Activated T-helper 9 cell treated with anti-CD3 and anti-CD28 coated beads, Interleukin-2, amount 50 U/mL, for 16 hours (primary cell): ENCODE data around the gene GPX7.
"Not testable (repeated sequence)": the region's sequence is repeated elsewhere in the genome, so short reads cannot be mapped to it uniquely, and the experiment has no call there.

ENCODE experiments used
- DNase-seq: peaks from one replicate; pipeline ENCODE4 v3.0.0-alpha.2; 2020; ENCODE audit warnings: low read depth

Gene GPX7

DNA sequence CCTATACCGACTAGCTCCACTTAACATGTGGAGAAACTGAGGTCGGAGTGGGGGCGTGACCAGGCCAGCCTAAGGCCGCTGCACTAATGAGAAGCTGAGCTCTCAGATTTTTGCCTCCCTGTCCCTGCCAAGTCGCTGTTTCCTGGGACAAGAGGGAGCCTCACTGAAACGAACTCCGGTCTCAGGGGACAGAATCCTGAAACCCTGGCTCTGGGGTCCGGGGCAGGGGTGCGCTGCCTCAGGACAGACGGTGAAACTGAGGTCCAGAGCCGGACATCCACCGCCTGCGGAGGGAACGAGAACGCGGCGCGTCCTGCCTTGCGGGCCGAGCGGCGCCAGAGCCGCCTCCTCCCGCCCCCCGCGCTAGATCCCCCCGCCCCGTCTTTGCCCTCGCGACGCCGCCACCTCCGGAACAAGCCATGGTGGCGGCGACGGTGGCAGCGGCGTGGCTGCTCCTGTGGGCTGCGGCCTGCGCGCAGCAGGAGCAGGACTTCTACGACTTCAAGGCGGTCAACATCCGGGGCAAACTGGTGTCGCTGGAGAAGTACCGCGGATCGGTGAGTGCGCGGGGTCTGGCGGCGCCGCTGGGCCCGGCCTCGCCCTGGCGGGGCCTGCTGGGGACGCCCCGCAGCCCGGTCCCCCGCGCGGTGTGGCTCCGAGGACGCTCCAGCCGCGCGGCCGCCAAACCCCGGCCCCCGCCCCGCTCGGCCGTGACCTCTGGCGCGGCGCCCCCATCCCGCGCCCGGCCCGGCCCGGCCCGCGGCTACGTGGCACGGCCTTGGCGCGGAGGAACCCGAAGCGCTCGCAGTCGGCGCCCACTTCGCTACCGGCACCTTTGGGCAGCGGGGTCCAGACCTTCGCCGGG lies at the start of gene GPX7:
TSS of gene GPX7 (plus strand) at position 381 of the 865 bp plus-strand sequence. CDS start at position 420, 39 bp downstream.
- DNase-seq = peak; percentile 40

DNA sequence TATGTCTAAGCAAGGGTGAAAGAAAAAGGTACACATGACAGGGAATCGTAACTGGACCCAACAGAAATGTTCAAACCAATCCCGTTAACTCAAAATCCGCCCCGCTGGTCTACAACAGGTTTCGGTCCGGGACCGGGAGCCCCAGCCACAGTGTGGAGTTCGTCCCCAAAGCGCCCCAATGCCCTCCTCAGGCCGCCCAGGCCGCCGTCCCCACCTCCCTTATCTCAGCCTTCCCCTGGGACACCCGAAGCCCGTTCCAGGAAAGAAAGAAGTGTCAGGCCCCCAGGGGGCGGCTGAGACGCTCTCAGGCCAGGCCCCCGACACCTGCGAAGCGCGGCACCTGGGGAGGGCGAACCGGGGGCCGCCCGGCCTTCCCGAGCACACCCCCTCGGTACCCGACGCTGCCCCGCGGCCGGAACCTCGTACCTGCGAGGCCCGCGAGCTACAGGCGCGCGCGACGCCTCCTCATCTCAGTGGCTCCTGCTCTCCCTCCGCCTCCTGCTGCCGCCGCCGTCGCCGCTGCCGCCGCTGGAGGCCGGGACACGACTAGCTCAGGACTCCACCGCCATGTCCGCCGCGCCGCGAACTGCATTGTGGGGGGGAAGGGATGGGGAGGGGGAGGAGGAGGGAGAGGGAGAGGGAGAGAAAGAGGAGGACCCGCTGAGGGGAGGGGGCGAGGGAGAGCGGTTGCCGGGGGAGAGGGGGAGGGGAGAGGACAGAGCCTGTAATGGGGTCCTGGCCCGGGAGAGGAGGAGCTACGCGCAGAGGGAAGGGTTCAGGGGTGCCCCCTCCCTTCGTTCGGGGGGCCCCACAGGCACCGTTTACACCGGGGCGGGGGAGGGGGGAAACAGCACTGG lies 49.4 kb upstream of the GPX7 start, which contains the start of gene TUT4:
TSS of gene TUT4 (minus strand) at position 588 of the 857 bp plus-strand sequence. CDS start 26,812 bp downstream, outside the sequence.
- DNase-seq = peak; percentile 68

DNA sequence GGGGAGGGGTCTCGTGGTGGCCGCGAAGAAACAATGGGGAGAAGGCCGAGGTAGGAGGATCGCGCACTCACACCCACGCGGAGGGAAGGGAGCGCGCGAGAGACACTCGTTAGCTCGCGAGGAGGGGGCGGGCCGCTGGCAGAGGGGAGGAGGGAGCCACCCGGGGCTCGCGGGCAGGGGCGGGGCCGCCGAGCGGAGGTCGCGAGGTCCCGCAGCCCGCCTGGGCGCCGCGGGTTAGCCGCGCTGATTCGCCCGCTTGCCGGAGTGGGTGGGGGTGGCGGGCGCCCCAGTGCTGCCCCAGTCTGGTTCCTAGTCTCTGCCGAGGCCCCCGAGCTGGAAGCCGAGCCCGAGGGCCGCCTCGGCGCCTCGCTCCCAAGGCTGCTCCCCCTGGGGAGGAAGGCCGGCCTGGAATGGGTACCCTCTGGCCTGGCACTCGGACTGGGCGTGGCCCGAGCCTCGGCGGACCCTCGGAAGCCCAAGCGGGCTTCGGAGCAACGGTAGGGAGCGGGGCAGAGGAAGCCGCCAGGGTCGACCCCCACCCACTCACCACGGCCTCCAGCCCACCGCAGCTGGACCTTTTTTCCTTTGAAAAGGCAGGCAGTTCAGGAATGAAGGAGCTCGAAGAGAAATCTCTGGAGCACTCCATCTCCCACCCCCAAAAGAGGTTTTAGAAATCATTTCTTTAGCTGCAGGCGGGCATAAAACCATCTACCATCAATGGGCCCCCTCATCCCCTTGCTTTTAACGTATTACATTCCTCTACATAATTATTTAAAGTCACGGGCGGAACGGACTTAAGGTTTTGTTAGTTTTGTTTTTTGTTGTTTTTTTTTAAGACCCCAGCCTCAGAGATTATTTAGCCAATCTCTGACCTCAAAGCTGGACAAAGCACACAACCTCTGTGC lies 48.6 kb upstream of the GPX7 start:
- DNase-seq = peak; percentile 85

DNA sequence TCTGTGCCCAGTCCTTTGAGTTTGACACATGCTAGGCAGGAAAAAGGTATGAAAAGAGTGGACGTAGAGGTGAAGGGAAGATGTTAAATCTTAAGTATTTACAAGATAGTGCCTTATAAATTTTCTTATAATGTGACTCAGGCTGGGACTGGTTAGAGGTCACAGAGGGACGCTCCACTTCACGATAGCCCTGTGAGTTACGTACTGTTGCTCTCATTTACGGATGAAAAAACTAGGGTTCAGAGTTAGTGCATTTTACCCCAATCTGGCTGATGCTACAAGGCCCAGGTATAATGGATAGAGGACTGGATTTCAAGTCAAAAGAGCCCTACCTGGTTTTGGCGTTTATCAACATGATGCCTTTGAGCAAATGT lies 47.9 kb upstream of the GPX7 start:
- DNase-seq = no peak

DNA sequence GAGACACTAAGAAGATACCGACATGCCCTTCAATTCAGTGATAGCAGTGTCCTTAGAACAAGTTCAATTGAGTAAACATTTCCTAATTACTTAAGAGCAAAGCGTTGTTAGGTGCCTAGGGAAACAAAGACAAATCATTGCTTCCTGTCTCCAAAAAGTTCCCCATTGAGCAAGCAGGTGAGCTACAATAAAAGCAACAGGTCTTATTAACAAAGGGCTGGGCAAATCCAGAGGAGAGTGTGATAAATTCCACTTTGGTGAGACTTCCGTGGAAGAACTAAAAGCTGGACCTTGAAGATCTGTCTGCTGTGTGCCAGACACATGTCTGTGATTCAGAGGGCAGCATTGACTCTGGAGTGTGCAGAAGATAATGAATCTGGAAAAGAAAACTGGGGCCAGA lies 47.4 kb upstream of the GPX7 start:
- no peak for DNase-seq

DNA sequence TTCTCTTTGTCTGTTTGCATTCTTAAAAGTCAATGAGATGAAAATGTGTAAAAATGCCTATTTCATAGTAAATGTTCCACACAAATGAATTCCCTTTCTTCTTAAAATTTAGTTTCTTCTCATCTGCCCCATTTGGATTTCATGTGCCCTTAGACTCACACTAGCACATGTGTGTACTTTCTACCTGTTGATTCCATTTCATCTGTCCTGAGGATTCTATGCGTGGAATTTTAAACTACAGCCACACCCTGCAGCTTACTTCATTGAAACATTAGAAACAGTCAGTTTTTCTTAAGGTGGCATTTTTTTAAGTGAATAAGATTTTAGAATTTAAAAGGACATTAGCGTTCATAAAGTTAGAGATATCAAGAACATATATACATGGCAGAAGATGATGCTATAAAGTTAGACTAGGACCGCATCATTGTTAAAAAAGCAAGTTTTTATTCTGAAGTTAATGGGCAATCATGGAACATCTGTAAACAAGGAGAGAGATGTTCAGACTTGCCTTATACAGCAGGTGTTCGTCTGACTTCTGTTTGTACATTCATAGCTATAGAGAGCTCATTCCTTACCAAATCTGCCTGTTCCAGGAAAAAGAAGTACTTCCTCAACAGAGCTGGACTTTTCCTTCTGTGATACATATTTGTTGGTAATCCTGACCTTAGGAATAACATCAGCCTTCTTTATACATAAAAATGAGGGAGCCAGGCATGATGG lies 45.4 kb upstream of the GPX7 start:
- no peak for DNase-seq

DNA sequence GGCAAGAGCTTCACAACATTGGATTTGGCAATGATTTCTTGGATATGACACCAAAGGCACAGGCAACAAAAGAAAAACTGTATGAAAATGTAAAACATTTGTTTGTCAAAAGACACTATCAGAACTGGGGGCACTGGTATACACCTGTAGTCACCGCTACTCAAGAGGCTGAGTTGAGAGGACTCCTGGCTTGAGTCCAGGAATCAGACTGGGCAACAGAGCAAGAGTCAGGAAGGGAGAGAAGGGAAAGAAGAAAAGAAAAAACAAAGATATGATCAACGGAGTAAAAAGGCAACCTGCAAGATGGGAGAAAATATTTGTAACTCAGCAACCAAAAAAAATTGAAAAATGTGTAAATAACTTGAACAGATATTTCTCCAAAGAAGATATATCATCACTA lies 43.2 kb upstream of the GPX7 start:
- no peak for DNase-seq

DNA sequence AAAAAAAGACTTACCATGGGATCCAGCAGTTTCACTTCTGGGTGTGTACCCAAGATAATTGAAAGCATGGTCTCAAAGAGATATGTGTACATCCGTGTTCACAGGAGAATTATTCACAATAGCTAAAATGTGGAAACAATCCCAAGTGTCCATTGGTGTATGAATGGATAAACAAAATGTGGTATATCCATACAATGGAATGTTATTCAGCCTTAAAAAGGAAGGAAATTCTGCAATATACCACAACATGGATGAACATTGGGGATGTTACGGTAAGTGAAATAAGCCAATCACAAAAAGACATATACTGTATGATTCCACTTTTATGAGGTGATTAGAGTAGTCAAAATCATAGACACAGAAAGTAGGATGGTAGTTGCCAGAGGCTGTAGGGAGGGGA lies 42.3 kb upstream of the GPX7 start:
- DNase-seq = no peak

DNA sequence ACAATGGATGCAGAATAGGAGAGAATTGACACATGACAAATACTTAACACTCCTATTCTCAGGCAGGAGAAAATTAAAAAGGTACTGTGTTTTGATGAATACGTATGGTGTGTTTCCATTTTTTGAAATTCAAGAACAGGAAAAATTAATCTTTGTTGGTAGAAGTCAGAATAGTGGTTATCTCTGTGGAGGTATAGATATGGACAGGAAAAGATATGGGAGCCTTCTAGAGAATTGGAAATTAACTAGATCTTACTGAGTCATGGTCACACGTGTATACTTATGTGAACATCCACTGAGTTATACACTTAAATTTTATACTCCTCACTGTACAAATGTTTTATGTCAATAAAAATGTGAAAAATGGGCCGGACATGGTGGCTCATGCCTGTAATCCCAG lies 39.4 kb upstream of the GPX7 start:
- no peak for DNase-seq

DNA sequence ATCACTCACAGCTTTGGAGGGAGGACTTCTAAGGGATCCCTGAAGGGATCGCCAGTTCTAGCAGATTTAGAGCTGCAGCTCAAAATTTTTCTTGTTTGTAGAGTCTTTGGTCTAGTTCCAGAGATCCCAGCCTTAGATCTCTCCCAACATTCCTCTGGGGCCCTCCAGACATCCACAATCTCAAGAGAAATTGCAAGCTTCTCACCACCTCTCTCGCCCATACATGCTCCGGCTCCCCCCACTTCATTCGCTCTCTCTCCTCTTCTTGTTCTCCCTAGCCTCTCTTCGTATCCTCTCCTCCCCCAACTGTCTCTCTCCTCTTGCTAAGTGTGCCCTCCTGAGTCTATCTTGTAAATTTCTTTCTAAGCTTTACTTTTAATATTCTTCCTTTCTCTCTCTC lies 34.2 kb upstream of the GPX7 start:
- DNase-seq = no peak

DNA sequence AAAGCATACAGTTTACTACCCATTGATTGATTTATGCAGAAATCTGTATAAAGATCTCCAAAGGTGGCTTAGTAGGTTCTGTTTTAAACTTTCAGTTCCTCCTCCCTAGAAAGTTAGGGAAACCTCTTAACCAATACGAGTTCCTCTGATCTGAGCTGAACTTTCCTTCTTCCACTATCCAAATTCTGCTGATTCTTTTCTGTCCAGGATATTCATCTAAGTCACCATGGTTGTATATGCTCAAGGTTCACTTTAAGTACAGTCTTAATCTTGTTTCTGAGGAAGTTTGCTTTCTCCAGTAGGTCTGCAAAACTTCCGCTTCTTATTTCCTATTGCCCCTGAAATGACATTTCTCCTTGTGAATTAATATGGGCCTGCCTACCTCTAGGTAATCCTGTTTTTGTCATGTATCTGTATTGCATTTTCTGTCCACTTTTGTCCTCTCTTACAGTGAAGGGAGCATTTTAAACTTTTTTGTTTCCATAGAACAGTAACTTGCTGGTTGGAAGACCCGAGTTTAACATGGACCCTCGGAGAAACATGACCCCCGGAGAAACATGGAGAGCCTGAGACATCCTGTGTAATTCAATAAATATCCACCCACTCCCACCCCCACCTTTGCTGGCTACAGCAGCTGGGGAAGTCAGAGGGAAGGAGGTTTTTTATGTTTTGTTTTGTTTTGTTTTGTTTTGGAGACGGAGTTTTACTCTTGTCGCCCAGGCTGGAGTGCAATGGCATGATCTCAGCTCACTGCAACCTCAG lies 32.5 kb upstream of the GPX7 start:
- DNase-seq = no peak

DNA sequence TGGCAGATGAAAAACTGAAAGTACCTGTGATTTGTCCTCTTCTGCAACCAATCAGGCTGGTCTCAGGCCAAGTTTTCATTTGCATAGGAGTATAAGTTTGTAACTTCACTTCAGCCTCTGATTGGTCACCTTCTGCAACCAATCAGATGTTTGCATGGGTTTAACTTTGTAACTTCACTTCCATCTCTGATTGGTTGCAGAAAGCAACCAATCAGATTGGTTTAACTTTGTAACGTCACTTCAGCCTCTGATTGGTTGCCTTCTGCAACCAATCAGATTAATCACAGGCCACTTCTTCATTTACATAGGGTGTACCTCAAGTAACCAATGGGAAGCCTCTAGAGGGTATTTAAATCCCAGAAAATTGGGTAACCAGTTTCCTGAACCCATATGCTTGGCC lies 30.4 kb upstream of the GPX7 start:
- no peak for DNase-seq

DNA sequence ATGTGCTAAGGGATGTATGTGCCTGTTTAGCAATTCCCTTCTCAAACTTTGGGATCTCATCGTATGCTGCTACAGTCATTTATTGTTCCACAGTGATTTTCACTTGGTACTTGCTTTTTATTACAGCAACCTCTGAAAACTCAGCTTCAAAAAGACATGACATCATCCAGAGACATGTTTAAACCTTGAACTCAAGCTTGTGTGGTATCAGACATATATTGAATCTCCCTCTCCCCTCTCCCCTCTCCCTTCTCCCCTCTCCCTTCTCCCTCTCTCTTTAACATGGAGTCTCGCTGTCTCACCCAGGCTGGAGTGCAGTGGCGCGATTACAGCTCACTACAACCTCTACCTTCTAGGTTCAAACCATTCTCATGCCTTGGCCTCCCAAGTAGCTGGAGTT lies 29.8 kb upstream of the GPX7 start:
- DNase-seq = no peak

DNA sequence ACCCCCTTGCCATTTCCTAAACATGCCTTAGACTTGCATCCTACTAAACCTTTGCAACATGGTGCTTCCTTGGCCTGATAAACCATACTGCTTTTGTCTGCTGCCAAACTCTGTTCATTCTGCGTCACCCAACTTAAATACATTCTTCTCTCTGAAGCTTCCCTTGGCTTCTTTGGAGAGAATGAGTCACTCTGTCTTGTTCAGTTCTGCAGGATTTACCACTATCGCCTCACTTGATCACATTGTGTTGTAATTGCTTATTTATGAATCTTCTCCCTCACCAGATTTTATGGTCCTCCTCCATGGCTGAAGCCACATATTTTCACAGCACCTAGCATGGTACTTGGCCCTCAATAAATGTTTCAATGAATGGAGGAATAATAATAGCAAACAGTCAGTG lies 27.6 kb upstream of the GPX7 start:
- no peak for DNase-seq

DNA sequence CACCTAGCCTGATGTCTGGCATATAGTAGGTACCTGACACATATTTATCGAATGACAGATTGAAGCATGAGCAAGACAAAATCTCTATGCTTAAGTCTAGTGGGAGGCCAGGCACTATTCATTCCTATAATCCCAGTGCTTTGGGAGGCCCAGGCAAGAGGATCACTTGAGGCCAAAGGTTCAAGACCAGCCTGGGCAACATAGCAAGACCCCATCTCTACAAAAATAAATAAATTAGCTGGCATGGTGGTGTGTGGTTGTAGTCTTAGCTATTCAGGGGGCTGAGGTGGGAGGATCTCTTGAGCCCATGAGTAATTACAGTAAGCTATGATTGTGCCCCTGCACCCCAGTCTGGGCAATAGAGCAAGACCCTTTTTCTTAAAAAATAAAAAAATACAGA lies 26.1 kb upstream of the GPX7 start:
- no peak for DNase-seq

DNA sequence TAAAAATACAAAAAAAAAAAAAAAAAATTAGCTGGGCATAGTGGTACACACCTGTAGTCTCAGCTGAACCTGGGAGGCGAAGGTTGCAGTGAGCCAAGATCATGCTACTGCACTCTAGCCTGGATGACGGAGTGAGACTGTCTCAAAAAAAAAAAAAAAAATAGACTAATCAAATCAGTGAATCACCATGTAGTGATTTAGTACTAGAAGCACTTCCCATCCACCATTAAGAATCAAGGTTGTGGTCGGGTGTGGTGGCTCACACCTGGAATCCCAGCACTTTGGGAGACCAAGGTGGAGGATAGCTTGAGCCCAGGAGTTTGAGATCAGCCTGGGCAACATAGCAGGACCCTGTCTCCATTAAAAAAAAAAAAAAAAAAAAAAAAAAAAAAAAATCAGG lies 24.1 kb upstream of the GPX7 start:
- DNase-seq = not testable (repeated sequence)

DNA sequence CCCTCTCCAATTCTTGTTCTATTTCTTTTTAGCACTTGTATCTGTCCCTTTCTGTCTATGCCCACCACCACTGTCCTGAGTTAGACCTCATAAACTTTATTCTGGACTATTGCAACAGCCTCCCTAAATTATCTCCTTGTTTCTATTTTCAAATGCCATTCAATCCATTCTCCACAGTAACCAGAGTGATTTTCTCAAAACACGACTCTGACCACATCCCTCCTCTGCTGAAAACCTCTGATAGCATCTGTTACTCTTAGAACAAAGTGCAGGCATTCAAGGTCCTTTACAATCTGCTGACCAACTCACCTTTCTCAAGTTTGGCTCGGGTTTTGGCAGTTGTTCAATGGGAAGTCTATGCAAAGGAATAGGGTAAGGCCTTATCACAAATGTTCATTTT lies 22.8 kb upstream of the GPX7 start:
- DNase-seq = no peak

DNA sequence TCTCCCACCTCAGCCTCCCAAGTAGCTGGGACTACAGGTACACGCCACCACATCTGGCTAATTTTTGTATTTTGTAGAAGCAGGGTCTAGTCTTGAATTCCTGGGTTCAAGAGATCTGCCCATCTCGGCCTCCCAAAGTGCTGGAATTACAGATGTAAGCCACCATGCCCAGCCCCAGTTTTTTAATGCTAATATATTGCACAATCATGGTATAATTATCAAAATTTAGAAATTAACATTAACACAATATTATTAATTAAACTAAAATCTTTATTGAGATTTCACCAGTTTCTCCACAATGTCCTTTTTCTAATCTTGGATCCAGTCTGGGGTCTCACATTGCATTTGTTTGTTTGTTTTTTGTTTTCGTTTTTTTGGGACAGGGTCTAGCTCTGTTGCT lies 21.9 kb upstream of the GPX7 start:
- no peak for DNase-seq

DNA sequence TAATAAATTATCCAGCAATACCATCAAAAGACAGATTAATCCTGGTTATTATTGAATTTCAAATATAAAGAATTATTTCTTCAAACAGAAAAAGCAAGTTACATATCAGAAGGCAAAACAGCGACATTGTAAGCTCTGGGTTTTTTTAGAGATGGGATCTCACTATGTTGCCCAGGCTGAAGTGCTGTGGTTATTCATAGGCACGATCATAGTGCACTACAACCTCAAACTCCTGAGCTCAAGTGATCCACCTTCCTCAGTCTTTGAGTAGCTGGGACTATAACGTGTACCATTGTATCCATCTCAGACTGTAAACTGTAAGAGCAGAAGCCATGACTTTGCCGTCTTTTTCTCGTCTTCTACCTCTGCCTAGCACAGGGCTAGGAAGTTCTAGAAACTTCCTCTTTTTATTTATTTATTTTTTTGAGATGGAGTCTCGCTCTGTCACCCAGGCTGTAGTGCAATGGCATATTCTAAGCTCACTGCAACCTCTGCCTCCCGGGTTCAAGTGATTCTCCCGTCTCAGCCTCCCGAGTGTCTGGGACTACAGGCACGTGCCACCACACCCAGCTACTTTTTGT lies 20.0 kb upstream of the GPX7 start:
- DNase-seq = no peak

DNA sequence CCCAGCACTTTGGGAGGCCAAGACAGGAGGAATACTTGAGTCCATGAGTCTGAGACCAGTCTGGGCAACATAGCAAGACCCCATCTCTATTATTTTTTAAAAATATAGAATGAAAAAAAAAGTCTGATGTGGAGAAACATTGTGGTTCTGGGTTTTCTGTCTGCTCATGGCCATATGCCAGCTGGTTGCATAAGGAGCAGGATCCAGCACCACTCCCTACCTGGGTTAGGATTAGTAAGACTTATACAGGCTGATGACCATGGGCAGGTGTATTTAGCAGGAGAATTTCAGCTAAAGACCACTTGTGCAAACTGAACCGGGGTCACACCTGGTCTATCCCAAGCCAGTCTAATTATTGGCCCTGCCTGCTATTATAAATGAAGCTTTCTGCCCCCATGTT lies 16.7 kb upstream of the GPX7 start:
- DNase-seq = no peak
